H9 (cell line): Measurements from ENCODE around the gene ATP13A3. TPM values are rescaled to one million over a fixed set of nuclear protein-coding genes. Genes with fewer than 3 reads are reported as not detected.

Experiments
- DNase-seq: peaks from one replicate; pipeline ENCODE4 v3.0.0-alpha.2; 2017
- H2AFZ ChIP-seq: one replicate; pipeline ENCODE4 v1.6.1; 2013; ENCODE audit warnings: mild to moderate bottlenecking, low read length, control low read depth, moderate library complexity
- H2AK5ac ChIP-seq: 2 replicates; pipeline ENCODE4 v1.6.1; 2013; ENCODE audit warnings: low read length, control low read depth, mixed read lengths; ENCODE audit not compliant: insufficient read length
- H2BK120ac ChIP-seq: one replicate; pipeline ENCODE4 v1.6.1; 2013; ENCODE audit warnings: low read depth, mild to moderate bottlenecking, low read length, control low read depth, inconsistent platforms; ENCODE audit not compliant: poor library complexity, severe bottlenecking
- H2BK12ac ChIP-seq: 2 replicates; pipeline ENCODE4 v1.6.1; 2013; ENCODE audit warnings: low read length, control low read depth, mixed read lengths, low read depth; ENCODE audit not compliant: insufficient read length
- H2BK15ac ChIP-seq: 2 replicates; pipeline ENCODE4 v1.6.1; 2013; ENCODE audit warnings: low read depth, low read length, control low read depth
- H2BK20ac ChIP-seq: one replicate; pipeline ENCODE4 v1.6.1; 2013; ENCODE audit warnings: low read depth, mild to moderate bottlenecking, low read length, control low read depth, inconsistent platforms; ENCODE audit not compliant: poor library complexity, severe bottlenecking
- H2BK5ac ChIP-seq: 2 replicates; pipeline ENCODE4 v1.6.1; 2013; ENCODE audit warnings: low read length, control low read depth, mixed read lengths; ENCODE audit not compliant: insufficient read length
- H3K14ac ChIP-seq: 2 replicates; pipeline ENCODE4 v1.6.1; 2013; ENCODE audit warnings: low read length, control low read depth; ENCODE audit not compliant: insufficient read depth
- H3K18ac ChIP-seq: 2 replicates; pipeline ENCODE4 v1.6.1; 2013; ENCODE audit warnings: low read depth, mild to moderate bottlenecking, mixed read lengths, low read length, control low read depth; ENCODE audit not compliant: insufficient read length
- H3K23ac ChIP-seq: 2 replicates; pipeline ENCODE4 v1.6.1; 2013; ENCODE audit warnings: low read length, control low read depth, mixed read lengths, low read depth; ENCODE audit not compliant: insufficient read length
- H3K23me2 ChIP-seq: 2 replicates; pipeline ENCODE4 v1.6.1; 2013; ENCODE audit warnings: low read depth, mild to moderate bottlenecking, mixed read lengths, low read length, control low read depth; ENCODE audit not compliant: insufficient read length, poor library complexity, severe bottlenecking
- H3K27ac ChIP-seq: 2 replicates; pipeline ENCODE4 v1.5.1; 2013; ENCODE audit warnings: low read length, control low read depth, mixed read lengths, low read depth; ENCODE audit not compliant: insufficient read length
- H3K27me3 ChIP-seq: 2 replicates; pipeline ENCODE4 v1.6.1; 2013; ENCODE audit warnings: low read length, control low read depth, inconsistent platforms; ENCODE audit not compliant: insufficient read depth
- H3K4ac ChIP-seq: 2 replicates; pipeline ENCODE4 v1.6.1; 2013; ENCODE audit warnings: low read depth, mild to moderate bottlenecking, control low read depth, inconsistent platforms, low read length, moderate library complexity
- H3K4me1 ChIP-seq: 2 replicates; pipeline ENCODE4 v1.6.1; 2013; ENCODE audit warnings: low read length, control low read depth, inconsistent platforms; ENCODE audit not compliant: insufficient read depth
- H3K4me2 ChIP-seq: 2 replicates; pipeline ENCODE4 v1.6.1; 2013; ENCODE audit warnings: low read length, control low read depth, mixed read lengths; ENCODE audit not compliant: insufficient read length, insufficient read depth
- H3K56ac ChIP-seq: 2 replicates; pipeline ENCODE4 v1.6.1; 2013; ENCODE audit warnings: low read depth, mild to moderate bottlenecking, mixed read lengths, low read length, control low read depth; ENCODE audit not compliant: insufficient read length
- H3K79me1 ChIP-seq: 2 replicates; pipeline ENCODE4 v1.6.1; 2013; ENCODE audit warnings: low read depth, mild to moderate bottlenecking, moderate library complexity, low read length, control low read depth, inconsistent platforms; ENCODE audit not compliant: insufficient read depth, poor library complexity, severe bottlenecking
- H3K79me2 ChIP-seq: 2 replicates; pipeline ENCODE4 v1.6.1; 2013; ENCODE audit warnings: low read length, control low read depth, inconsistent platforms; ENCODE audit not compliant: insufficient read depth
- H3K9ac ChIP-seq: 2 replicates; pipeline ENCODE4 v1.6.1; 2013; ENCODE audit warnings: low read length, control low read depth, mixed read lengths; ENCODE audit not compliant: insufficient read length; ENCODE audit errors: extremely low read depth
- H3K9me3 ChIP-seq: one replicate; pipeline ENCODE4 v1.6.1; 2013; ENCODE audit warnings: low read depth, low read length, inconsistent platforms; ENCODE audit not compliant: control insufficient read depth
- H3T11ph ChIP-seq: one replicate; pipeline ENCODE4 v1.6.1; 2013; ENCODE audit warnings: mild to moderate bottlenecking, low read length, control low read depth, inconsistent platforms
- H4K20me1 ChIP-seq: one replicate; pipeline ENCODE4 v1.6.1; 2013; ENCODE audit not compliant: control insufficient read depth, insufficient read length, insufficient read depth
- H4K5ac ChIP-seq: 2 replicates; pipeline ENCODE4 v1.6.1; 2013; ENCODE audit warnings: low read depth, mild to moderate bottlenecking, mixed read lengths, low read length, control low read depth; ENCODE audit not compliant: insufficient read length
- H4K8ac ChIP-seq: replicated peaks from 2 replicates; pipeline ENCODE4 v1.6.1; 2013; ENCODE audit warnings: low read length, control low read depth, mixed read lengths, low read depth; ENCODE audit not compliant: insufficient read length
- H4K91ac ChIP-seq: 2 replicates; pipeline ENCODE4 v1.6.1; 2013; ENCODE audit warnings: low read depth, mild to moderate bottlenecking, moderate library complexity, mixed read lengths, low read length, control low read depth; ENCODE audit not compliant: insufficient read length
- H3K27ac Mint-ChIP-seq, 3 experiments: 2 replicates in 2 of 3; 3 replicates in 1 of 3; pipeline ENCODE4 v1.8.0; 2020 to 2021; ENCODE audit warnings: mixed read lengths in 3 of 3, mild to moderate bottlenecking in 1 of 3, moderate library complexity in 1 of 3
- H3K27me3 Mint-ChIP-seq: 2 replicates; pipeline ENCODE4 v1.8.0; 2021; ENCODE audit warnings: low read depth, mild to moderate bottlenecking, moderate library complexity, mixed read lengths
- H3K36me3 Mint-ChIP-seq, 3 experiments: 2 replicates in 2 of 3; 3 replicates in 1 of 3; pipeline ENCODE4 v1.8.0; 2020 to 2021; ENCODE audit warnings: low read depth in 3 of 3, mixed read lengths in 3 of 3; ENCODE audit not compliant: insufficient read depth in 1 of 3
- H3K4me1 Mint-ChIP-seq, 2 experiments: 2 replicates each; pipeline ENCODE4 v1.8.0; 2020; ENCODE audit warnings: mixed read lengths in 2 of 2
- H3K4me3 Mint-ChIP-seq, 2 experiments: 2 replicates in 1 of 2; 3 replicates in 1 of 2; pipeline ENCODE4 v1.8.0; 2020 to 2021; ENCODE audit warnings: mild to moderate bottlenecking in 2 of 2, mixed read lengths in 2 of 2, moderate library complexity in 1 of 2
- H3K9me3 Mint-ChIP-seq, 2 experiments: 2 replicates in 1 of 2; 3 replicates in 1 of 2; pipeline ENCODE4 v1.8.0; 2020; ENCODE audit warnings: mild to moderate bottlenecking in 2 of 2, mixed read lengths in 2 of 2, moderate library complexity in 1 of 2
- CTCF ChIP-seq: fragments of 200-600 bp; sonication (generic); conservative IDR thresholded peaks from 3 replicates; pipeline ENCODE4 v1.8.0; 2021; ENCODE audit warnings: antibody characterized with exemption, mild to moderate bottlenecking
- WGBS: extraction: QIAGEN DNeasy Blood & Tissue Kit; methylation state at CpG from one replicate; pipeline ENCODE4 v1.1.7; 2013; ENCODE audit warnings: missing lambda C conversion rate, low lambda C conversion rate, mixed read lengths; ENCODE audit not compliant: insufficient read length; ENCODE audit errors: extremely low coverage; 5-methylcytosine and 5-hydroxymethylcytosine counted together
- total RNA-seq: library from RNA; stranded (reverse); gene quantifications from 2 replicates; pipeline ENCODE4 v1.2.1, GENCODE V29; 2021

Gene ATP13A3
- total RNA-seq, 1 experiment from 2014 or later, result 78.5 TPM

GRCh38 chr3:194360568-194360967 lies 126.2 kb downstream of the ATP13A3 start:
- no peak overlapping the region; a peak in 1 of 7 replicates for H3K27ac Mint-ChIP-seq
- peaks cover 12% of the 10 kb centered on the region for H3K27me3 Mint-ChIP-seq
- WGBS, result no CpG with 5 or more reads among the region's 18 CpGs

More at GRCh38 chr3:194360568-194360967, 126.2 kb downstream of the ATP13A3 start:
- Histone ChIP-seq H3K27ac (no peak overlapping the region), H2AFZ (no peak overlapping the region), H4K91ac (no peak overlapping the region), H3K79me1 (no peaks in the 10 kb centered on the region), H2BK5ac (no peak overlapping the region), H3K56ac (no peak overlapping the region), H3K27me3 (no peaks in the 10 kb centered on the region), H3K4me1 (no peaks in the 10 kb centered on the region), H2BK12ac (no peak overlapping the region), H3K18ac (no peak overlapping the region), H4K5ac (no peak overlapping the region), H3K4ac (no peak overlapping the region), H3K79me2 (no peaks in the 10 kb centered on the region), H3K14ac (no peak overlapping the region; the same call in 1 of the 2 replicates), H2BK20ac (no peak overlapping the region), H3K9ac (no peak overlapping the region), H3K23me2 (no peaks in the 10 kb centered on the region), H3K9me3 (no peaks in the 10 kb centered on the region), H4K20me1 (no peaks in the 10 kb centered on the region), H2BK120ac (no peak overlapping the region), H3K4me2 (no peak overlapping the region), H2AK5ac (no peak overlapping the region), H2BK15ac (no peak overlapping the region), H3K23ac (no peak overlapping the region), H3T11ph (no peak overlapping the region), H4K8ac (no peak overlapping the region)
- DNase-seq, result no peak
- no peak for TF ChIP-seq CTCF
- Mint-ChIP-seq H3K4me3 (no peak overlapping the region), H3K9me3 (no peaks in the 10 kb centered on the region), H3K36me3 (no peaks in the 10 kb centered on the region), H3K4me1 (peaks cover 5 to 7% of the 10 kb centered on the region in 2 experiments)
